Activated CD4-positive, alpha-beta T cell treated with anti-CD3 and anti-CD28 coated beads, Interleukin-2, amount 10 ng/mL, durations not matched to agents 24 days and 14 days (primary cell): Measurements from ENCODE around the gene FOSB. TPM values are rescaled to one million over a fixed set of nuclear protein-coding genes. Genes with fewer than 3 reads are reported as not detected.

Experiments used
- DNase-seq: peaks from one replicate; pipeline ENCODE4 v3.0.0; 2022
- H3K27ac Mint-ChIP-seq: one replicate; pipeline ENCODE4 v1.8.0; 2022; ENCODE audit warnings: mild to moderate bottlenecking, mixed read lengths
- H3K27me3 Mint-ChIP-seq: one replicate; pipeline ENCODE4 v1.8.0; 2022; ENCODE audit warnings: mixed read lengths
- H3K36me3 Mint-ChIP-seq: one replicate; pipeline ENCODE4 v1.8.0; 2022; ENCODE audit warnings: low read depth, mild to moderate bottlenecking, mixed read lengths
- H3K4me1 Mint-ChIP-seq: one replicate; pipeline ENCODE4 v1.8.0; 2021; ENCODE audit warnings: mixed read lengths
- H3K4me3 Mint-ChIP-seq: one replicate; pipeline ENCODE4 v1.8.0; 2022; ENCODE audit warnings: mild to moderate bottlenecking, moderate library complexity, mixed read lengths
- H3K9me3 Mint-ChIP-seq: one replicate; pipeline ENCODE4 v1.8.0; 2021; ENCODE audit warnings: mixed read lengths
- intact Hi-C: fragments of 100-400 bp; cut with micrococcal nuclease; formaldehyde crosslinking; loops from one replicate; pipeline ENCODE4 v1.15.1; 2023
- total RNA-seq: library from RNA; stranded (reverse); gene quantifications from 2 replicates; pipeline ENCODE4 v1.2.3, GENCODE V29; 2022

Gene FOSB
- total RNA-seq, 1 donor from 2014 or later: 11.3 TPM

- Mint-ChIP-seq H3K4me1 (peaks cover 17% of the 10 kb centered on the region), H3K27me3 (peaks cover 18% of the 10 kb centered on the region), H3K4me3 (peak overlapping the region; percentile 82), H3K36me3 (peaks cover 2% of the 10 kb centered on the region), H3K27ac (no peak overlapping the region), H3K9me3 (no peaks in the 10 kb centered on the region)
- DNase-seq: no peak
- intact Hi-C loops: no loop called here
Measured at GRCh38 chr19:45492137-45492626, 24.4 kb downstream of the FOSB start.

- Mint-ChIP-seq H3K36me3 (peaks cover 3% of the 10 kb centered on the region), H3K27me3 (peaks cover 21% of the 10 kb centered on the region), H3K27ac (peak overlapping the region; percentile 43), H3K9me3 (no peaks in the 10 kb centered on the region), H3K4me1 (peaks cover 20% of the 10 kb centered on the region), H3K4me3 (peak overlapping the region; percentile 82)
- DNase-seq: peak; percentile 78
- intact Hi-C loops: loop anchor here (1.0 kb wide), 1 partner anchor 65 kb away; no protein-coding TSS in a partner anchor
Measured at GRCh38 chr19:45492627-45493470, 25.1 kb downstream of the FOSB start.

GRCh38 chr19:45494261-45494916 lies 26.6 kb downstream of the FOSB start:
- Mint-ChIP-seq H3K27ac (no peak overlapping the region), H3K27me3 (peaks cover 28% of the 10 kb centered on the region), H3K36me3 (peaks cover 5% of the 10 kb centered on the region), H3K4me1 (peaks cover 28% of the 10 kb centered on the region), H3K4me3 (peak overlapping the region; percentile 15), H3K9me3 (no peaks in the 10 kb centered on the region)
- DNase-seq: no peak
- intact Hi-C loops: no loop called here

GRCh38 chr19:45495178-45495577 lies 27.4 kb downstream of the FOSB start:
- intact Hi-C loops: no loop called here
- peak overlapping the region; percentile 43 for H3K4me3 Mint-ChIP-seq
- no peaks in the 10 kb centered on the region for H3K9me3 Mint-ChIP-seq
- no peak overlapping the region for H3K27ac Mint-ChIP-seq
- no peak for DNase-seq
- H3K36me3 Mint-ChIP-seq: peaks cover 7% of the 10 kb centered on the region
- H3K27me3 Mint-ChIP-seq: peaks cover 31% of the 10 kb centered on the region
- H3K4me1 Mint-ChIP-seq: peaks cover 31% of the 10 kb centered on the region

GRCh38 chr19:45496349-45496953 lies 28.7 kb downstream of the FOSB start:
- Mint-ChIP-seq H3K36me3 (peaks cover 8% of the 10 kb centered on the region), H3K27ac (no peak overlapping the region), H3K9me3 (no peaks in the 10 kb centered on the region), H3K4me3 (peak overlapping the region; percentile 87), H3K27me3 (peaks cover 31% of the 10 kb centered on the region), H3K4me1 (peaks cover 34% of the 10 kb centered on the region)
- peak; percentile 89 for DNase-seq
- intact Hi-C loops: no loop called here

- Mint-ChIP-seq H3K4me1 (peaks cover 36% of the 10 kb centered on the region), H3K9me3 (no peaks in the 10 kb centered on the region), H3K4me3 (peak overlapping the region; percentile 76), H3K36me3 (peaks cover 8% of the 10 kb centered on the region), H3K27me3 (peaks cover 29% of the 10 kb centered on the region), H3K27ac (no peak overlapping the region)
- no peak for DNase-seq
- intact Hi-C loops: loop anchor here (1.0 kb wide), 1 partner anchor 9 kb away; no protein-coding TSS in a partner anchor
Measured at GRCh38 chr19:45497791-45498190, 30.0 kb downstream of the FOSB start.

GRCh38 chr19:45498411-45499195 lies 30.8 kb downstream of the FOSB start, which contains the start of gene PPM1N:
TSS of gene PPM1N (plus strand) at chr19:45498443. CDS start at chr19:45498473, 30 bp downstream.
- intact Hi-C loops: no loop called here
- H3K9me3 Mint-ChIP-seq: no peaks in the 10 kb centered on the region
- peaks cover 29% of the 10 kb centered on the region for H3K27me3 Mint-ChIP-seq
- peak within 1 kb of the TSS; percentile 87 for H3K4me3 Mint-ChIP-seq
- peak within 1 kb of the TSS; percentile 77 for H3K27ac Mint-ChIP-seq
- peaks cover 8% of the 10 kb centered on the region for H3K36me3 Mint-ChIP-seq
- peaks cover 31% of the 10 kb centered on the region for H3K4me1 Mint-ChIP-seq
- DNase-seq: peak; percentile 86

GRCh38 chr19:45499196-45500180 lies 31.7 kb downstream of the FOSB start:
- peak; percentile 92 for DNase-seq
- intact Hi-C loops: no loop called here
- H3K4me3 Mint-ChIP-seq: peak overlapping the region; percentile 63
- H3K27me3 Mint-ChIP-seq: peaks cover 29% of the 10 kb centered on the region
- H3K36me3 Mint-ChIP-seq: peaks cover 8% of the 10 kb centered on the region
- H3K27ac Mint-ChIP-seq: peak overlapping the region; percentile 20
- H3K4me1 Mint-ChIP-seq: peaks cover 32% of the 10 kb centered on the region
- no peaks in the 10 kb centered on the region for H3K9me3 Mint-ChIP-seq

GRCh38 chr19:45500918-45501729 lies 33.3 kb downstream of the FOSB start:
- Mint-ChIP-seq H3K9me3 (no peaks in the 10 kb centered on the region), H3K4me1 (peaks cover 36% of the 10 kb centered on the region), H3K27me3 (peaks cover 16% of the 10 kb centered on the region), H3K4me3 (no peak overlapping the region), H3K27ac (no peak overlapping the region), H3K36me3 (peaks cover 8% of the 10 kb centered on the region)
- DNase-seq: no peak
- intact Hi-C loops: no loop called here

- peaks cover 38% of the 10 kb centered on the region for H3K4me1 Mint-ChIP-seq
- H3K9me3 Mint-ChIP-seq: no peaks in the 10 kb centered on the region
- intact Hi-C loops: no loop called here
- peaks cover 8% of the 10 kb centered on the region for H3K36me3 Mint-ChIP-seq
- no peak for DNase-seq
- H3K27ac Mint-ChIP-seq: no peak overlapping the region
- H3K27me3 Mint-ChIP-seq: peaks cover 15% of the 10 kb centered on the region
- no peak overlapping the region for H3K4me3 Mint-ChIP-seq
Measured at GRCh38 chr19:45501730-45502014, 33.9 kb downstream of the FOSB start.

GRCh38 chr19:45502111-45502510 lies 34.3 kb downstream of the FOSB start:
- intact Hi-C loops: no loop called here
- H3K27me3 Mint-ChIP-seq: peaks cover 14% of the 10 kb centered on the region
- H3K36me3 Mint-ChIP-seq: peaks cover 7% of the 10 kb centered on the region
- DNase-seq: no peak
- H3K9me3 Mint-ChIP-seq: no peaks in the 10 kb centered on the region
- H3K4me1 Mint-ChIP-seq: peaks cover 36% of the 10 kb centered on the region
- no peak overlapping the region for H3K27ac Mint-ChIP-seq
- no peak overlapping the region for H3K4me3 Mint-ChIP-seq

- DNase-seq: no peak
- Mint-ChIP-seq H3K27ac (no peak overlapping the region), H3K27me3 (peaks cover 5% of the 10 kb centered on the region), H3K4me3 (no peak overlapping the region), H3K4me1 (peaks cover 28% of the 10 kb centered on the region), H3K36me3 (peaks cover 9% of the 10 kb centered on the region), H3K9me3 (no peaks in the 10 kb centered on the region)
- intact Hi-C loops: no loop called here
Measured at GRCh38 chr19:45503909-45504308, 36.1 kb downstream of the FOSB start.
